Panc1 (cell line): ENCODE results near the gene FHL1. TPM values are rescaled to one million over a fixed set of nuclear protein-coding genes. Genes with fewer than 3 reads are reported as not detected.

Source experiments
- ATAC-seq: fragments of 200-7000 bp; cut with Tn5 transposase; 2 replicates; pipeline ENCODE4 v1.9.1; 2020; ENCODE audit warnings: mild to moderate bottlenecking, moderate library complexity
- BruUV-seq: library from RNA; stranded (reverse); fragments of 400-500 nt; replicated peaks from 2 replicates; lab custom pipeline; 2021; lab: Mats Ljungman, UMichigan
- CTCF ChIA-PET: fragments of 300-600 bp; sonication (Branson Sonifier 250); formaldehyde crosslinking; loops from one replicate; lab custom pipeline; 2022; ENCODE audit warnings: antibody characterized with exemption; lab: Charles Lee
- POLR2A ChIA-PET: fragments of 300-600 bp; sonication (Branson Sonifier 250); formaldehyde crosslinking; loops from one replicate; lab custom pipeline; 2022; ENCODE audit warnings: antibody characterized with exemption; lab: Charles Lee
- DNase-seq: peaks from one replicate; pipeline ENCODE4 v3.0.0-alpha.2; 2010; ENCODE audit warnings: low read depth, low spot score
- H3K27ac ChIP-seq: 2 replicates; pipeline ENCODE4 v1.5.1; 2011; ENCODE audit warnings: mild to moderate bottlenecking, low read length, inconsistent platforms
- H3K27me3 ChIP-seq: fragments of 200-500 bp; sonication (Bioruptor generic); 2 replicates; pipeline ENCODE4 v1.6.0; 2014; ENCODE audit warnings: low read length, inconsistent platforms; ENCODE audit not compliant: control insufficient read depth, insufficient read depth
- H3K36me3 ChIP-seq: fragments of 200-500 bp; sonication (Bioruptor generic); 2 replicates; pipeline ENCODE4 v1.5.1; 2014; ENCODE audit warnings: inconsistent platforms, mild to moderate bottlenecking, low read length, moderate library complexity; ENCODE audit not compliant: control insufficient read depth, insufficient read depth
- H3K4me1 ChIP-seq: 2 replicates; pipeline ENCODE4 v1.5.1; 2011; ENCODE audit warnings: inconsistent platforms, mild to moderate bottlenecking, low read length, moderate library complexity; ENCODE audit not compliant: control insufficient read depth, insufficient read depth
- H3K4me3 ChIP-seq, 2 experiments: 2 replicates each; pipeline ENCODE4 v1.5.1; 2011 to 2012; ENCODE audit warnings: low read depth in 2 of 2, low read length in 2 of 2, mild to moderate bottlenecking in 2 of 2, inconsistent platforms in 1 of 2, moderate library complexity in 1 of 2
- H3K9me3 ChIP-seq: fragments of 200-500 bp; sonication (Bioruptor generic); 2 replicates; pipeline ENCODE4 v1.5.1; 2014; ENCODE audit warnings: low read depth, mild to moderate bottlenecking, inconsistent platforms, low read length, moderate library complexity; ENCODE audit not compliant: control insufficient read depth, insufficient read depth
- CTCF ChIP-seq: fragments of 450-650 bp; IDR thresholded peaks from 2 replicates; pipeline ENCODE4 v1.5.1; 2017; ENCODE audit warnings: mild to moderate bottlenecking
- POLR2AphosphoS5 ChIP-seq: IDR thresholded peaks from 2 replicates; pipeline ENCODE4 v1.6.1; 2012; ENCODE audit warnings: mild to moderate bottlenecking, low read depth, low read length, moderate library complexity
- SIN3A ChIP-seq: IDR thresholded peaks from 2 replicates; pipeline ENCODE4 v1.6.1; 2012; ENCODE audit warnings: low read depth, mild to moderate bottlenecking, low read length, moderate library complexity, borderline replicate concordance; ENCODE audit not compliant: insufficient read depth
- TCF7L2 ChIP-seq: IDR thresholded peaks from 2 replicates; pipeline ENCODE4 v1.6.1; 2011; ENCODE audit warnings: mild to moderate bottlenecking, low read depth, low read length, inconsistent platforms
- in situ Hi-C: cut with HindIII; loops from 2 replicates; pipeline ENCODE4 v1.10.0; 2016; ENCODE audit warnings: low sequenced_read_pairs, low pct_unique_long_range_greater_than_20kb
- intact Hi-C: fragments of 100-400 bp; cut with micrococcal nuclease; formaldehyde crosslinking; loops from one replicate; pipeline ENCODE4 v1.10.0; 2022; ENCODE audit not compliant: unreplicated experiment
- total RNA-seq: library from RNA; stranded (reverse); gene quantifications from one replicate; pipeline ENCODE4 v1.2.1, GENCODE V29; 2021; ENCODE audit not compliant: unreplicated experiment
- TF ChIP-seq, protein P1 (sequence below), 2 experiments: IDR thresholded peaks; 2 replicates each; pipeline ENCODE4 v1.6.1; 2011 to 2012; ENCODE audit warnings: low read depth in 2 of 2, control low read depth in 1 of 2, low read length in 1 of 2, mild to moderate bottlenecking in 1 of 2, moderate library complexity in 1 of 2; ENCODE audit not compliant: insufficient read depth in 1 of 2

Gene FHL1
- total RNA-seq, 1 experiment from 2014 or later, result 67.9 TPM

DNA sequence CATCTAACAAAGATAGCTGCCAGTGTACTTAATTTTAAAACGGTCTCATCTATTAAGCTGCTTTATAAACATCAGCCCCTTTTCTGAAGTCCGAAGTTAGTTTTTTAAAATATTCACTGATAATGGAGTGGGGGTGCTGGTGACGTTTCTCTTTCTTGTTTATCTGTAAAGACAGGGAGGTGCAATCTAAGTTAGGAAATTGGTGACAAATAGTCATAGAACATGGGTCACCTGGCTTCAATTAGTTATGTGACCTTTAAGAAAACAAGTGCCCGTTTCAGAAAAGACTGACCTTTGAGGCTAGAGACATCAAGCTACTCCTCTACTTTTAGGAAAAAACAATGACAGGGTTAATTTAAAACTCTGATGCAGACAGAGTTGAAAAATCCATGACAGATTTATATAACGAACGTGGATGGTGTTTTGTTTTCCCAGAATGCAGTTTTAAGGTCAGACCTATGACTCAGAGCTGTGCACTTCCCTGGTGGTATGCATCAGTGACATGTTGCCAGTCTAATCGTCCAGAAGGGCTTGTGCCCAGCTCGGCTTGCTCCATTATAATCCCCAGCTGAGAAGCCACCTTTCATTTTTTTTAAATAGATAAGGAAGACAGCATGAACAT is 38.2 kb downstream of the FHL1 start:
- POLR2A ChIA-PET, result no interaction called here
- no peak overlapping the region for H3K27ac ChIP-seq

DNA sequence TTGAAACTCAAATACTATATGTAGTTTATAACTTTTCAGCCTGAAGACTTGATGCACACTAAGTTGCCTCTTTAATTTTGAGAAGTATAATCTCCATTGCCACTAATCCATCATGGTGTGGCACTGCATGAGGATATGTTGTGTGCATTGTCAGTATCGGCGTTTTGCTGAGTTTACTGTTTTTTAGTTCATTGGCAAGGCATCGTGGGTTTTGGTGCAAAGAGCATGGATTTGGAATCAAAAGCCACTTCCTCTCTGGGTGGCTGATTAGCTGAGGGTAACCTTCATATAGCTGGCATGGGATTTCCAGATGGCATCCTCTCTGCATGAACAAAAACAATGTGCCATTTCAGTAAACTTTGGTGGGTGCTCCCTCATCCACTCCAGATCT is 38.7 kb downstream of the FHL1 start:
- no peak overlapping the region for H3K27ac ChIP-seq
- no TSS peak for BruUV-seq
- no peaks in the 10 kb centered on the region for H3K9me3 ChIP-seq
- ChIA-PET CTCF (interaction anchor here (1.2 kb wide), 1 partner anchor 158 kb away, joined by 4 read pairs; no protein-coding TSS in a partner anchor), POLR2A (no interaction called here)
- H3K36me3 ChIP-seq, result no peaks in the 10 kb centered on the region; the same call in 1 of the 2 replicates
- ATAC-seq (no peak), DNase-seq (no peak)
- intact Hi-C loops, result no loop called here
- H3K4me3 ChIP-seq, result no peak overlapping the region
- no peaks in the 10 kb centered on the region; the same call in 1 of the 2 replicates for H3K27me3 ChIP-seq
- in situ Hi-C loops, result no loop called here
- TF ChIP-seq CTCF (no peak), SIN3A (no peak), POLR2AphosphoS5 (no peak), TCF7L2 (no peak)
- TF ChIP-seq, protein P1, sequence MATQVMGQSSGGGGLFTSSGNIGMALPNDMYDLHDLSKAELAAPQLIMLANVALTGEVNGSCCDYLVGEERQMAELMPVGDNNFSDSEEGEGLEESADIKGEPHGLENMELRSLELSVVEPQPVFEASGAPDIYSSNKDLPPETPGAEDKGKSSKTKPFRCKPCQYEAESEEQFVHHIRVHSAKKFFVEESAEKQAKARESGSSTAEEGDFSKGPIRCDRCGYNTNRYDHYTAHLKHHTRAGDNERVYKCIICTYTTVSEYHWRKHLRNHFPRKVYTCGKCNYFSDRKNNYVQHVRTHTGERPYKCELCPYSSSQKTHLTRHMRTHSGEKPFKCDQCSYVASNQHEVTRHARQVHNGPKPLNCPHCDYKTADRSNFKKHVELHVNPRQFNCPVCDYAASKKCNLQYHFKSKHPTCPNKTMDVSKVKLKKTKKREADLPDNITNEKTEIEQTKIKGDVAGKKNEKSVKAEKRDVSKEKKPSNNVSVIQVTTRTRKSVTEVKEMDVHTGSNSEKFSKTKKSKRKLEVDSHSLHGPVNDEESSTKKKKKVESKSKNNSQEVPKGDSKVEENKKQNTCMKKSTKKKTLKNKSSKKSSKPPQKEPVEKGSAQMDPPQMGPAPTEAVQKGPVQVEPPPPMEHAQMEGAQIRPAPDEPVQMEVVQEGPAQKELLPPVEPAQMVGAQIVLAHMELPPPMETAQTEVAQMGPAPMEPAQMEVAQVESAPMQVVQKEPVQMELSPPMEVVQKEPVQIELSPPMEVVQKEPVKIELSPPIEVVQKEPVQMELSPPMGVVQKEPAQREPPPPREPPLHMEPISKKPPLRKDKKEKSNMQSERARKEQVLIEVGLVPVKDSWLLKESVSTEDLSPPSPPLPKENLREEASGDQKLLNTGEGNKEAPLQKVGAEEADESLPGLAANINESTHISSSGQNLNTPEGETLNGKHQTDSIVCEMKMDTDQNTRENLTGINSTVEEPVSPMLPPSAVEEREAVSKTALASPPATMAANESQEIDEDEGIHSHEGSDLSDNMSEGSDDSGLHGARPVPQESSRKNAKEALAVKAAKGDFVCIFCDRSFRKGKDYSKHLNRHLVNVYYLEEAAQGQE (IDR thresholded peaks at IDR 0.05; ENCODE audit: insufficient read depth in 1 of 2, low read depth in 2 of 2, low read length in 1 of 2), result no peak
- H3K4me1 ChIP-seq, result peaks cover 3% of the 10 kb centered on the region; the same call in 1 of the 2 replicates

More for the DNA sequence above, 38.2 kb downstream of the FHL1 start:
- in situ Hi-C loops, result no loop called here
- Histone ChIP-seq H3K4me3 (no peak overlapping the region), H3K4me1 (peaks cover 3% of the 10 kb centered on the region; the same call in 1 of the 2 replicates), H3K27me3 (no peaks in the 10 kb centered on the region; the same call in 1 of the 2 replicates), H3K36me3 (no peaks in the 10 kb centered on the region; the same call in 1 of the 2 replicates), H3K9me3 (no peaks in the 10 kb centered on the region)
- intact Hi-C loops, result no loop called here
- DNase-seq, result no peak
- peak; percentile 73; the same call in 1 of the 2 replicates for ATAC-seq
- CTCF ChIA-PET, result interaction anchor here (0.7 to 1.2 kb wide), 2 partner anchors 12 to 157 kb away, joined by 3 to 4 read pairs; no protein-coding TSS in a partner anchor
- no TSS peak for BruUV-seq
- no peak for TF ChIP-seq TCF7L2
- TF ChIP-seq, protein P1 (IDR thresholded peaks at IDR 0.05; ENCODE audit: insufficient read depth in 1 of 2, low read depth in 2 of 2, low read length in 1 of 2), result no peak
